MM.1S (cell line): ENCODE data around the gene HSD17B13.

Experiments
- DNase-seq: peaks from one replicate; pipeline ENCODE4 v3.0.0-alpha.2; 2015
- H2AFZ ChIP-seq: fragments of 300-600 bp; sonication (generic); 2 replicates; pipeline ENCODE4 v1.6.0; 2016; ENCODE audit warnings: antibody characterized with exemption, low read length
- H3F3A ChIP-seq: fragments of 300-600 bp; sonication (generic); 2 replicates; pipeline ENCODE4 v1.6.1; 2016; ENCODE audit warnings: mild to moderate bottlenecking, antibody characterized with exemption, low read length, moderate library complexity, mixed read lengths; ENCODE audit not compliant: insufficient read depth
- H3K27ac ChIP-seq: fragments of 300-600 bp; sonication (generic); 2 replicates; pipeline ENCODE4 v1.5.1; 2016; ENCODE audit warnings: mild to moderate bottlenecking, low read length
- H3K27me3 ChIP-seq: fragments of 300-600 bp; sonication (generic); replicated peaks from 2 replicates; pipeline ENCODE4 v1.6.0; 2016; ENCODE audit warnings: low read length; ENCODE audit not compliant: insufficient read depth
- H3K36me3 ChIP-seq: fragments of 300-600 bp; sonication (generic); replicated peaks from 2 replicates; pipeline ENCODE4 v1.6.1; 2016; ENCODE audit warnings: mild to moderate bottlenecking, low read length, mixed read lengths; ENCODE audit not compliant: insufficient read depth
- H3K4me1 ChIP-seq: fragments of 300-600 bp; sonication (generic); 2 replicates; pipeline ENCODE4 v1.6.1; 2016; ENCODE audit warnings: low read length, mixed read lengths
- H3K4me2 ChIP-seq: fragments of 300-600 bp; sonication (generic); 2 replicates; pipeline ENCODE4 v1.6.0; 2016; ENCODE audit warnings: low read depth, low read length
- H3K4me3 ChIP-seq: fragments of 300-600 bp; sonication (generic); 2 replicates; pipeline ENCODE4 v1.5.1; 2016; ENCODE audit warnings: low read length, mixed read lengths
- H3K79me2 ChIP-seq: fragments of 300-600 bp; sonication (generic); 2 replicates; pipeline ENCODE4 v1.6.1; 2016; ENCODE audit warnings: mixed run types, low read length, mixed read lengths
- H3K9ac ChIP-seq: fragments of 300-600 bp; sonication (generic); 2 replicates; pipeline ENCODE4 v1.6.1; 2016; ENCODE audit warnings: low read length, mixed read lengths
- H3K9me2 ChIP-seq: fragments of 300-600 bp; sonication (generic); replicated peaks from 2 replicates; pipeline ENCODE4 v1.6.1; 2016; ENCODE audit warnings: mild to moderate bottlenecking, low read length, mixed read lengths; ENCODE audit not compliant: insufficient read depth
- H3K9me3 ChIP-seq: fragments of 300-600 bp; sonication (generic); replicated peaks from 2 replicates; pipeline ENCODE4 v1.6.1; 2016; ENCODE audit warnings: mild to moderate bottlenecking, low read length, mixed read lengths; ENCODE audit not compliant: insufficient read depth
- H4K20me1 ChIP-seq: fragments of 300-600 bp; sonication (generic); 2 replicates; pipeline ENCODE4 v1.6.1; 2016; ENCODE audit warnings: mild to moderate bottlenecking, low read length, moderate library complexity, mixed read lengths; ENCODE audit not compliant: insufficient read depth
- CTCF ChIP-seq: fragments of 300-600 bp; sonication (generic); IDR thresholded peaks from 2 replicates; pipeline ENCODE4 v1.5.1; 2016; ENCODE audit warnings: antibody characterized with exemption, low read length, mixed read lengths
- EZH2 ChIP-seq: fragments of 300-600 bp; sonication (generic); optimal IDR thresholded peaks from 2 replicates; pipeline ENCODE3; 2017; ENCODE audit warnings: low read depth, mild to moderate bottlenecking, antibody characterized with exemption, low read length, mixed read lengths
- EZH2phosphoT487 ChIP-seq: fragments of 300-600 bp; sonication (generic); IDR thresholded peaks from 2 replicates; pipeline ENCODE4 v1.6.1; 2018; ENCODE audit warnings: antibody characterized with exemption, low read length

HSD17B13 gene

GRCh38 chr4:87266986-87267385, 55.7 kb downstream of the HSD17B13 start:
- Histone ChIP-seq H3K4me2 (no peak overlapping the region), H3K4me1 (no peaks in the 10 kb centered on the region), H3K9ac (no peak overlapping the region), H3K9me2 (no peaks in the 10 kb centered on the region), H3F3A (no peaks in the 10 kb centered on the region), H3K27ac (no peak overlapping the region), H3K36me3 (no peaks in the 10 kb centered on the region), H3K27me3 (no peaks in the 10 kb centered on the region), H3K79me2 (no peaks in the 10 kb centered on the region), H3K9me3 (no peaks in the 10 kb centered on the region), H4K20me1 (no peaks in the 10 kb centered on the region), H3K4me3 (no peak overlapping the region), H2AFZ (no peak overlapping the region)
- DNase-seq: no peak
- no peak for TF ChIP-seq CTCF
- TF ChIP-seq EZH2: no peak
- no peak for TF ChIP-seq EZH2phosphoT487

GRCh38 chr4:87262886-87263285, 59.8 kb downstream of the HSD17B13 start:
- H3K36me3 ChIP-seq: no peaks in the 10 kb centered on the region
- H3K27ac ChIP-seq: no peak overlapping the region
- no peak overlapping the region for H2AFZ ChIP-seq
- no peak overlapping the region for H3K4me3 ChIP-seq
- H3K9ac ChIP-seq: no peak overlapping the region
- no peak overlapping the region for H3K4me2 ChIP-seq
- no peaks in the 10 kb centered on the region for H3K79me2 ChIP-seq
- no peaks in the 10 kb centered on the region for H3K27me3 ChIP-seq
- DNase-seq: no peak
- no peaks in the 10 kb centered on the region for H4K20me1 ChIP-seq
- H3K9me3 ChIP-seq: no peaks in the 10 kb centered on the region
- H3K4me1 ChIP-seq: no peaks in the 10 kb centered on the region
- no peaks in the 10 kb centered on the region for H3K9me2 ChIP-seq
- H3F3A ChIP-seq: no peaks in the 10 kb centered on the region
- TF ChIP-seq EZH2: no peak
- TF ChIP-seq CTCF: no peak
- TF ChIP-seq EZH2phosphoT487: no peak

GRCh38 chr4:87260477-87260876, 62.2 kb downstream of the HSD17B13 start:
- no peak overlapping the region for H3K9ac ChIP-seq
- DNase-seq: no peak
- no peak overlapping the region for H2AFZ ChIP-seq
- H3K79me2 ChIP-seq: no peaks in the 10 kb centered on the region
- no peaks in the 10 kb centered on the region for H3K9me2 ChIP-seq
- H4K20me1 ChIP-seq: no peaks in the 10 kb centered on the region
- no peaks in the 10 kb centered on the region for H3F3A ChIP-seq
- no peaks in the 10 kb centered on the region for H3K36me3 ChIP-seq
- H3K9me3 ChIP-seq: no peaks in the 10 kb centered on the region
- H3K4me3 ChIP-seq: no peak overlapping the region
- H3K4me1 ChIP-seq: no peaks in the 10 kb centered on the region
- no peak overlapping the region for H3K4me2 ChIP-seq
- no peaks in the 10 kb centered on the region for H3K27me3 ChIP-seq
- no peak overlapping the region for H3K27ac ChIP-seq
- TF ChIP-seq CTCF: no peak
- TF ChIP-seq EZH2phosphoT487: no peak
- no peak for TF ChIP-seq EZH2
